ENCODE results near the gene CAMKMT. TPM values are rescaled to one million over a fixed set of nuclear protein-coding genes. Genes with fewer than 3 reads are reported as not detected.

Gene CAMKMT
- total and polyA plus RNA-seq, 2 donors (not counting 1 experiment from before 2014, with no cell fraction given) = 6.2 to 23.3 TPM

GRCh38 chr2:44817256-44817655 is 455.5 kb downstream of the CAMKMT start:
- 88% methylated on average over 2 of the region's 7 CpGs for WGBS (ENCODE audit: insufficient coverage)
- Histone ChIP-seq H3K36me3 (replicated peaks in 1 of 2; ENCODE audit: control extremely low read depth in 1 of 2, control insufficient read depth in 1 of 2, extremely low read depth in 1 of 2, insufficient read depth in 2 of 2, low read length in 1 of 2) (no peaks in the 10 kb centered on the region), H2AFZ (ENCODE audit: insufficient read depth, low read depth, low read length, poor library complexity, severe bottlenecking) (no peak overlapping the region), H4K20me1 (ENCODE audit: control insufficient read depth, insufficient read depth, low read length, poor library complexity, severe bottlenecking) (no peaks in the 10 kb centered on the region), H3K4me3 (ENCODE audit: control extremely low read depth in 1 of 5, extremely low read depth in 1 of 5, insufficient read depth in 1 of 5, low read depth in 2 of 5, low read length in 4 of 5) (no peak overlapping the region), H3K4me2 (replicated peaks; ENCODE audit: low read depth, low read length, poor library complexity, severe bottlenecking) (no peak overlapping the region), H3K9me3 (ENCODE audit: control extremely low read depth in 1 of 3, control insufficient read depth in 2 of 3, insufficient read depth in 1 of 3, low read length in 2 of 3) (no peaks in the 10 kb centered on the region), H3K27me3 (replicated peaks in 1 of 4; ENCODE audit: control extremely low read depth in 1 of 4, control insufficient read depth in 3 of 4, insufficient read depth in 4 of 4, low read length in 3 of 4) (peaks cover 0 to 19% (median 4%) of the 10 kb centered on the region in 4 experiments), H3K27ac (ENCODE audit: low read length in 2 of 2) (no peak overlapping the region), H3K9ac (ENCODE audit: low read length) (no peak overlapping the region), H3K79me2 (ENCODE audit: control insufficient read depth, insufficient read depth, low read length) (no peaks in the 10 kb centered on the region), H3K4me1 (ENCODE audit: control insufficient read depth in 2 of 2, insufficient read depth in 2 of 2, low read length in 2 of 2) (no peaks in the 10 kb centered on the region)
- CTCF ChIA-PET = no interaction called here
- no peaks in the 10 kb centered on the region for H3K4me1 Mint-ChIP-seq
- no peak for DNase-seq
- POLR2A ChIA-PET = no interaction called here
- H3K27ac Mint-ChIP-seq = no peak overlapping the region
- TF ChIP-seq CTCF (IDR thresholded peaks at IDR 0.05) (no peak), EZH2 (IDR thresholded peaks at IDR 0.05; ENCODE audit: borderline replicate concordance, insufficient read depth, low read depth, low read length, poor library complexity, severe bottlenecking) (no peak)
- no peak overlapping the region for H3K4me3 Mint-ChIP-seq
- peaks cover 46% of the 10 kb centered on the region for H3K27me3 Mint-ChIP-seq
- ATAC-seq (ENCODE audit: low read depth) = no peak
- intact Hi-C loops (cut with micrococcal nuclease) = no loop called here
- no peaks in the 10 kb centered on the region for H3K9me3 Mint-ChIP-seq (ENCODE audit: insufficient read depth)

GRCh38 chr2:44817673-44818335 is 456.1 kb downstream of the CAMKMT start:
- no peak overlapping the region for H3K4me3 Mint-ChIP-seq
- no peak overlapping the region for H3K4me3 ChIP-seq (ENCODE audit: control extremely low read depth in 1 of 5, extremely low read depth in 1 of 5, insufficient read depth in 1 of 5, low read depth in 2 of 5, low read length in 4 of 5)
- no peaks in the 10 kb centered on the region for H3K9me3 ChIP-seq (ENCODE audit: control extremely low read depth in 1 of 3, control insufficient read depth in 2 of 3, insufficient read depth in 1 of 3, low read length in 2 of 3)
- no peak overlapping the region for H3K9ac ChIP-seq (ENCODE audit: low read length)
- ChIA-PET POLR2A (no interaction called here), CTCF (no interaction called here)
- H3K4me1 Mint-ChIP-seq = no peaks in the 10 kb centered on the region
- H3K27ac Mint-ChIP-seq = no peak overlapping the region
- H4K20me1 ChIP-seq (ENCODE audit: control insufficient read depth, insufficient read depth, low read length, poor library complexity, severe bottlenecking) = no peaks in the 10 kb centered on the region
- intact Hi-C loops (cut with micrococcal nuclease) = no loop called here
- no peak overlapping the region for H3K4me2 ChIP-seq (replicated peaks; ENCODE audit: low read depth, low read length, poor library complexity, severe bottlenecking)
- no peaks in the 10 kb centered on the region for H3K9me3 Mint-ChIP-seq (ENCODE audit: insufficient read depth)
- peaks cover 42% of the 10 kb centered on the region for H3K27me3 Mint-ChIP-seq
- DNase-seq (no peak), ATAC-seq (ENCODE audit: low read depth) (no peak)
- 83% methylated on average over 2 of the region's 2 CpGs for WGBS (ENCODE audit: insufficient coverage)
- H3K79me2 ChIP-seq (ENCODE audit: control insufficient read depth, insufficient read depth, low read length) = no peaks in the 10 kb centered on the region
- no peaks in the 10 kb centered on the region for H3K36me3 ChIP-seq (replicated peaks in 1 of 2; ENCODE audit: control extremely low read depth in 1 of 2, control insufficient read depth in 1 of 2, extremely low read depth in 1 of 2, insufficient read depth in 2 of 2, low read length in 1 of 2)
- H3K4me1 ChIP-seq (ENCODE audit: control insufficient read depth in 2 of 2, insufficient read depth in 2 of 2, low read length in 2 of 2) = no peaks in the 10 kb centered on the region
- H3K27me3 ChIP-seq (replicated peaks in 1 of 4; ENCODE audit: control extremely low read depth in 1 of 4, control insufficient read depth in 3 of 4, insufficient read depth in 4 of 4, low read length in 3 of 4) = peaks cover 0 to 19% (median 3%) of the 10 kb centered on the region in 4 experiments
- H2AFZ ChIP-seq (ENCODE audit: insufficient read depth, low read depth, low read length, poor library complexity, severe bottlenecking) = no peak overlapping the region
- TF ChIP-seq EZH2 (IDR thresholded peaks at IDR 0.05; ENCODE audit: borderline replicate concordance, insufficient read depth, low read depth, low read length, poor library complexity, severe bottlenecking) (no peak), CTCF (IDR thresholded peaks at IDR 0.05) (no peak)
- H3K27ac ChIP-seq (ENCODE audit: low read length in 2 of 2) = no peak overlapping the region

Measured in B cell (primary cell).